Adrenal gland (tissue), 5 donors: ENCODE results near the gene PRRG4.

Experiments used
- POLR2A ChIP-seq, 2 donors: fragments of 450-650 bp; IDR thresholded peaks; one replicate each; pipeline ENCODE4 v1.6.1; 2017; ENCODE audit warnings: antibody characterized with exemption in 2 of 2, mild to moderate bottlenecking in 2 of 2, moderate library complexity in 1 of 2
- TF ChIP-seq, protein P1 (sequence below), 6 experiments: fragments of 450-650 bp in 4 of 6; fragments of 200-600 bp in 2 of 6; sonication (generic) in 1 of 6; IDR thresholded peaks; 1 replicate in 5 of 6; 2 replicates in 1 of 6; pipeline versions ENCODE4 v1.5.1 to v1.8.0; 2016 to 2021; ENCODE audit warnings: antibody characterized with exemption in 6 of 6, mild to moderate bottlenecking in 2 of 6, moderate library complexity in 1 of 6
- donor health status: DM: no; HTN: no; CAD: no.

DNA sequence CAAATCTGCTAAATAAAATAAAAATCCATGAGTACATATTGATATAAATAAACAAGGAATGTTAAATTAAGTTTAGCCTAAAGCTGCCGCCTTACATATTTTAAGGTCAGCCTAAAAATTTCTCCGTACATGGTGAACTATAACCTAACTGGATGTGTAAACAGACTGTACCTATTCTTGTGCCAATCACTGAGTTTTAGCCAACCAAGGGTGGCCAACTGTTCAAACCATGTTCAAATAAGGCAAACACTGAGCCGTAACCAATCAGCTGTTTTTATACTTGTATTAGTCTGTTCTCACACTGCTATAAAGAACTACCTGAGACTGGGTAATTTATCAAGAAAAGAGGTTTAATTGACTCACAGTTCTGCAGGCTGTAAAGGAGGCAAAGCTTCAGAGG lies 54.3 kb downstream of the PRRG4 start:
- TF ChIP-seq, protein P1, sequence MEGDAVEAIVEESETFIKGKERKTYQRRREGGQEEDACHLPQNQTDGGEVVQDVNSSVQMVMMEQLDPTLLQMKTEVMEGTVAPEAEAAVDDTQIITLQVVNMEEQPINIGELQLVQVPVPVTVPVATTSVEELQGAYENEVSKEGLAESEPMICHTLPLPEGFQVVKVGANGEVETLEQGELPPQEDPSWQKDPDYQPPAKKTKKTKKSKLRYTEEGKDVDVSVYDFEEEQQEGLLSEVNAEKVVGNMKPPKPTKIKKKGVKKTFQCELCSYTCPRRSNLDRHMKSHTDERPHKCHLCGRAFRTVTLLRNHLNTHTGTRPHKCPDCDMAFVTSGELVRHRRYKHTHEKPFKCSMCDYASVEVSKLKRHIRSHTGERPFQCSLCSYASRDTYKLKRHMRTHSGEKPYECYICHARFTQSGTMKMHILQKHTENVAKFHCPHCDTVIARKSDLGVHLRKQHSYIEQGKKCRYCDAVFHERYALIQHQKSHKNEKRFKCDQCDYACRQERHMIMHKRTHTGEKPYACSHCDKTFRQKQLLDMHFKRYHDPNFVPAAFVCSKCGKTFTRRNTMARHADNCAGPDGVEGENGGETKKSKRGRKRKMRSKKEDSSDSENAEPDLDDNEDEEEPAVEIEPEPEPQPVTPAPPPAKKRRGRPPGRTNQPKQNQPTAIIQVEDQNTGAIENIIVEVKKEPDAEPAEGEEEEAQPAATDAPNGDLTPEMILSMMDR (IDR thresholded peaks at IDR 0.05) = no peak
- TF ChIP-seq POLR2A (IDR thresholded peaks at IDR 0.05) = no peak
